Coronary artery (tissue), 2 donors: ENCODE measurements around the gene PPP1R13L.

Source experiments
- DNase-seq: peaks from one replicate; pipeline ENCODE4 v3.0.0-alpha.2; 2017; ENCODE audit warnings: low spot score
- H3K27ac ChIP-seq, 2 donors: fragments of 200-600 bp; sonication (generic); one replicate each; pipeline ENCODE4 v1.5.1; 2016 to 2019
- H3K4me3 ChIP-seq: fragments of 200-600 bp; sonication (generic); 2 replicates; pipeline ENCODE4 v1.5.1; 2016; ENCODE audit warnings: mild to moderate bottlenecking, moderate library complexity
- TF ChIP-seq, protein P1 (sequence below): fragments of 200-600 bp; sonication (generic); IDR thresholded peaks from one replicate; pipeline ENCODE4 v1.5.1; 2019; ENCODE audit warnings: antibody characterized with exemption

The PPP1R13L gene

DNA sequence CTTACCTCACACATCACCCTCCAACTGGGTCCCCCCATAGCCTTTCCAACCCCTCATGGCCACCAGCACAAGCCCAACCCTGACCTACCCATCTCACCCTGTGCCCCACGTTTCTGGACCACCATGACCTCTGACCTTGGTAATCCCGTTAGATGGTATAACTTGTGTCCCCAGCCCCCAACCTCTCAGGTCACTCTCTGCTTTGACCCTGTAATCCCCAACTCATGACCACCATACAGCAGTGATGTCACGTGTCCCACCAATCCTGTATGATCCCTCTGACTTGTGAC is 55.8 kb downstream of the PPP1R13L start:
- Histone ChIP-seq H3K27ac (no peak overlapping the region), H3K4me3 (no peak overlapping the region)
- TF ChIP-seq, protein P1, sequence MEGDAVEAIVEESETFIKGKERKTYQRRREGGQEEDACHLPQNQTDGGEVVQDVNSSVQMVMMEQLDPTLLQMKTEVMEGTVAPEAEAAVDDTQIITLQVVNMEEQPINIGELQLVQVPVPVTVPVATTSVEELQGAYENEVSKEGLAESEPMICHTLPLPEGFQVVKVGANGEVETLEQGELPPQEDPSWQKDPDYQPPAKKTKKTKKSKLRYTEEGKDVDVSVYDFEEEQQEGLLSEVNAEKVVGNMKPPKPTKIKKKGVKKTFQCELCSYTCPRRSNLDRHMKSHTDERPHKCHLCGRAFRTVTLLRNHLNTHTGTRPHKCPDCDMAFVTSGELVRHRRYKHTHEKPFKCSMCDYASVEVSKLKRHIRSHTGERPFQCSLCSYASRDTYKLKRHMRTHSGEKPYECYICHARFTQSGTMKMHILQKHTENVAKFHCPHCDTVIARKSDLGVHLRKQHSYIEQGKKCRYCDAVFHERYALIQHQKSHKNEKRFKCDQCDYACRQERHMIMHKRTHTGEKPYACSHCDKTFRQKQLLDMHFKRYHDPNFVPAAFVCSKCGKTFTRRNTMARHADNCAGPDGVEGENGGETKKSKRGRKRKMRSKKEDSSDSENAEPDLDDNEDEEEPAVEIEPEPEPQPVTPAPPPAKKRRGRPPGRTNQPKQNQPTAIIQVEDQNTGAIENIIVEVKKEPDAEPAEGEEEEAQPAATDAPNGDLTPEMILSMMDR, result no peak
- DNase-seq, result no peak

DNA sequence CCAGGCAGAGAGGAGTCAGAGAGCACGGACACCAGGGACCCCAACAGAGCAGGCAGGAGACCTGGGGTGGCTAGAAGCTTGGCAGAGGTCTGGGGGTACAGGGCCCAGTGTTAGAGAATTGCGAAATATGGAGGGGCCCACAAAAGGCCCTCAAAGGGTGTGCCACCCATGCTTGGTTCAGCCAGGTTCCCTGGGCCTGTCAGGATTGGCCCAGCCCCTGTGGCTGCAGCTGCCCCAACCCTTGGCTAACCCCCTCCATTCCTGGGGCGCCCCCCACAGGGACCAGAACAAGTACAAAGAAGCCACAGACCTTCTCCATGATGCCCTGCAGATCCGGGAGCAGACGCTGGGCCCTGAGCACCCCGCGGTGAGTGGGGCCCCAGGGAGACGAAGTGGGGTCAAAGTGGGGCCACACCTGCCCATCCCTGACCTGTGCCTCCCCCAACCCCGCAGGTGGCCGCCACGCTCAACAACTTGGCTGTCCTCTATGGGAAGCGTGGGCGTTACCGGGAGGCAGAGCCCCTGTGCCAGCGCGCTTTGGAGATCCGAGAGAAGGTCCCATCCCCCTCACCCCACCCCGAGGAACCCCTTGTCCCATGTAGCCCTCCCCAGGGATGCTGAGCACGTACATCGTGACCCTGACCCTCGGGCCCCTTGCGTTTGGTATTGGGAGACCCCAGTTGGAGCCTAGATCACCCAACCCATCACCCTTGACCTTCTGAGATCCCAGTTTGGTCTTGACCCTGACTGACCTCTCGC is 56.3 kb downstream of the PPP1R13L start:
- no peak for DNase-seq
- no peak overlapping the region for H3K27ac ChIP-seq
- no peak overlapping the region for H3K4me3 ChIP-seq
- TF ChIP-seq, protein P1, result no peak

DNA sequence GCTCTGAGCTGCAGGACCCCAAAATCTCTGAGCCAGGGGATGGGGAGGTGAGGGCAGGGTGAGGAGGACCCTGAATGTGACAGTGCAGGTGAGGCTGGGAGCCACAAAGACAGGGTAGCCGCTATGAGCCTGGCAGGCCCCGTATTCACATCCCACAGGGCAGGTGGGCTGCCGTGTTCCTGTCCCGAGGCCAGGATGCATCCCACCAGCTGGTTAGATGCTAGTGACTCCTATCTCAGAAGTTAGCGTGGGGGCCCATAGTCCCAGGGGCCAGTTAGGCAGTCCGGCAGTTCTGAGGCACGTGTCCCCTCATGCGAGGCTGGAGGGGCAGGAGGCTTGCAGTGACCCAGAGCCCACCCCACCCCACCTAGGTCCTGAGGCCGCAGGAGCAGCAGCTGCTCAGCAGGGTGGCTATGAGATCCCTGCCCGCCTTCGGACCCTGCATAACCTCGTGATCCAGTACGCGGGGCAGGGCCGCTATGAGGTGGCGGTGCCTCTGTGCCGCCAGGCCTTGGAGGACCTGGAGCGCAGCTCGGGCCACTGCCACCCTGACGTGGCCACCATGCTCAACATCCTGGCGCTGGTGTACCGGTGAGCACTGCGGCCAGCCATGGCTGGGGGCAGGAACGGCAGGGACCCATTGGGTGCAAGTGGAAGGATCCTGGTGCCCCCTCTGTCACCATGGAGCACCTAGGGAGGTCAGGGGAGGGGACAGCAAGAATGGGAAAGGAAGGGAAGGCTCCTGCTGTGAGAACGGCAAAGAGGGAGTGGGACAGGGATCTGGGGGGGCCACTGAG is 57.1 kb downstream of the PPP1R13L start:
- no peak overlapping the region for H3K4me3 ChIP-seq
- no peak overlapping the region for H3K27ac ChIP-seq
- DNase-seq, result no peak
- TF ChIP-seq, protein P1, result no peak

DNA sequence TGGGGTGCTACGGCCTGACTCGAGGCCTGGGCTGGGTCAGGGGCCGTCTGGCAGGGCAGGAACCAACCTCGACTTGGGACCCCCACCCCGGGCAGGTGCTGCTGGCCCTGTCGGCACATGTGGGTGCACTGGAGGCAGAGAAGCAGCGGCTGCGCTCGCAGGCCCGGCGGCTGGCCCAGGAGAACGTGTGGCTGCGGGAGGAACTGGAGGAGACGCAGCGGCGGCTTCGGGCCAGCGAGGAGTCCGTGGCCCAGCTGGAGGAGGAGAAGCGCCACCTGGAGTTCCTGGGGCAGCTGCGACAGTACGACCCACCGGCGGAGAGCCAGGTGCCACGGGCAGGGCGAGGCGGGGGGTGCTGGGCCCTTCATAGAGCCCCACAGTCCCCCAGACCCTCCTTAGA is 58.4 kb downstream of the PPP1R13L start:
- H3K27ac ChIP-seq, result no peak overlapping the region
- no peak for DNase-seq

DNA sequence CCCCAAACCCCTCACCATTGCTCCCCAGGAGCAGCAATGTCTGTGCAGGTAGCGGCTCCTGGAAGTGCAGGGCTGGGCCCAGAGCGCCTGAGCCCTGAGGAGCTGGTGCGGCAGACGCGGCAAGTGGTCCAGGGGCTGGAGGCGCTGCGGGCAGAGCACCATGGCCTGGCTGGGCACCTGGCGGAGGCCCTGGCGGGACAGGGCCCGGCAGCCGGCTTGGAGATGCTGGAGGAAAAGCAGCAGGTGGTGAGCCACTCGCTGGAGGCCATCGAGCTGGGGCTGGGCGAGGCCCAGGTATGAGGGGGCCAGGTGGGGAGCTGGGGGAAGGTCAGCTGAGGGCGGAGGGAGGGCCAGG is 59.4 kb downstream of the PPP1R13L start:
- no peak for DNase-seq
- Histone ChIP-seq H3K27ac (no peak overlapping the region), H3K4me3 (no peak overlapping the region)
- TF ChIP-seq, protein P1, result no peak

More for the DNA sequence above, 58.4 kb downstream of the PPP1R13L start:
- no peak overlapping the region for H3K4me3 ChIP-seq
- TF ChIP-seq, protein P1, result no peak

DNA sequence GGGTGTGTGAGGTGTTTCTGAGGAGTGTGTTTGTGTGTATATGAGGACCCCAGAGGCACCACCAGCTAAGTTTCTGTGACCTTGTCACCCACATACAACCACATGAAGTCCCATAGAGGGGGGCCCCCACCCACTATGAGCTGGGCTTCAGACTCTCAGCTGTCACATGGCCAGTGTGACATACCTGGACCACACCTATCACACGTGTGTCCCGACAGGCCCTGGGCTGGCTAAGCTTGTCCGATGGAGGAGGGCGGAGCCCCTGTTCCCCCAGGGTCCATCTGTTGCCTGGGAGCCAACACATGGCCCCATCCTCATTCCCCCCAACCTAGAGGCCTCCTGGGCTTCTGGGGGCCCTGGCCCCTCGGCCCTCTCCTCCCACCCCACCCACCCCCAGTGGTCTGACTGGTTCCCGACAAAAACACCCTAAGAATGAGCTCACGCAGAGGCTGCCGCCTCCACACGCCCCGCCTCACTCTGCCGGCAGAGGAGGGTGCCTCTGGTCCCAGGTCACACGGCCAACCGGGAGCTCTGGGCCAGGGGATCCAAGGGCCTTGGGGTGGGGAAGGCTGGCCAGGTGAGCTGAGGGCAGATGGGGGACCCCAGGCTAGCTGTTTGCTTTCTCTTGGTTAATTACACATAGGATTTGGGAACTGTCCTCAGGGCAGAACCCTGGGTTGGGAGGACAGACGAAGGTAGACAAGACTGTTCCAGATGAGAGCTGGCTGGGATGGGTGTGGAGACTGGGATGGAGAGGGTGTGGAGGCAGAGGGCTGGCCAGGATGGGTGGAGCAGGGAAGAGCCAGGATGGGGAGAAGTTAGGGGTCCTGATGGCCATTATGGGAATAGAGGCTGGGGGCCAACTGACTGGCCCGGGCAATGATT is 60.0 kb downstream of the PPP1R13L start:
- Histone ChIP-seq H3K4me3 (no peak overlapping the region), H3K27ac (no peak overlapping the region)
- no peak for DNase-seq
- TF ChIP-seq, protein P1, result no peak
